Measurements from ENCODE around the gene ZSCAN5A. TPM values are rescaled to one million over a fixed set of nuclear protein-coding genes. Genes with fewer than 3 reads are reported as not detected.

Gene ZSCAN5A
- total and polyA plus RNA-seq, 9 of the 15 experiments (the other 6 are each of a cell fraction or from before 2014, with no cell fraction given): 5.8 to 15.3 (median 11.8) TPM

- ChIA-PET CTCF (ENCODE audit: low intra/inter-chr PET ratio) (no interaction called here), POLR2A (interaction anchor here (0.9 kb wide), 1 partner anchor 10 kb away, joined by 4 read pairs; no protein-coding TSS in a partner anchor)
- Histone ChIP-seq H3K4me3 (no peak overlapping the region), H3K27ac (ENCODE audit: extremely low read depth, low read depth, low read length) (no peak overlapping the region), H3K4me1 (replicated peaks in 1 of 2; ENCODE audit: control insufficient read depth in 2 of 2, insufficient read depth in 2 of 2, low read length in 2 of 2) (peaks cover 3 to 5% of the 10 kb centered on the region in 2 experiments; a peak in 4 of 5 replicates), H4K20me1 (replicated peaks; ENCODE audit: control insufficient read depth, insufficient read depth, low read length) (no peaks in the 10 kb centered on the region), H3K4me2 (ENCODE audit: insufficient read depth, low read length) (no peak overlapping the region), H3K36me3 (ENCODE audit: control insufficient read depth, insufficient read depth, low read length) (no peaks in the 10 kb centered on the region), H3K9me3 (replicated peaks; ENCODE audit: control insufficient read depth, insufficient read depth, low read depth, low read length) (no peaks in the 10 kb centered on the region), H3K27me3 (ENCODE audit: control insufficient read depth in 2 of 2, insufficient read depth in 2 of 2, low read length in 2 of 2) (no peaks in the 10 kb centered on the region; a peak in 2 of 5 replicates), H2AFZ (ENCODE audit: low read depth, low read length) (no peak overlapping the region), H3K79me2 (ENCODE audit: control insufficient read depth, insufficient read depth, low read length) (no peaks in the 10 kb centered on the region), H3K9ac (ENCODE audit: insufficient read depth in 1 of 2, low read depth in 2 of 2, low read length in 2 of 2) (no peak overlapping the region), H3K9me1 (ENCODE audit: control insufficient read depth, insufficient read depth, low read length) (no peaks in the 10 kb centered on the region)
- BruUV-seq (replicated peaks): no TSS peak
- FAIRE-seq (no peak), DNase-seq (ENCODE audit: extremely low read depth in 1 of 4, low spot score in 3 of 4) (no peak), ATAC-seq (no peak)
- in situ Hi-C loops (cut with MboI) (no loop called here), intact Hi-C loops (cut with micrococcal nuclease) (no loop called here)
- TF ChIP-seq ZNF583 (CRISPR knock-in tag; IDR thresholded peaks at IDR 0.05) (no peak), ZNF184 (CRISPR knock-in tag; IDR thresholded peaks at IDR 0.05) (no peak), ZNF589 (CRISPR knock-in tag; IDR thresholded peaks at IDR 0.05; ENCODE audit: low read depth) (no peak), CCNT2 (IDR thresholded peaks at IDR 0.05; ENCODE audit: borderline replicate concordance, extremely low read depth, insufficient read length, low read depth, low read length) (no peak), ZBTB5 (IDR thresholded peaks at IDR 0.05) (no peak), BMI1 (IDR thresholded peaks at IDR 0.05; ENCODE audit: low read length) (no peak), ZNF143 (CRISPR knock-in tag; IDR thresholded peaks at IDR 0.05) (no peak), KHSRP (IDR thresholded peaks at IDR 0.05) (no peak), CEBPB (tag; IDR thresholded peaks at IDR 0.05) (no peak), RBM39 (optimal IDR thresholded peaks at IDR 0.05; ENCODE audit: low read depth, low read length) (no peak), MTF1 (CRISPR knock-in tag; IDR thresholded peaks at IDR 0.05; ENCODE audit: borderline replicate concordance) (no peak), NR0B1 (IDR thresholded peaks at IDR 0.05; ENCODE audit: partially characterized antibody) (no peak)
- TF ChIP-seq, protein P1, sequence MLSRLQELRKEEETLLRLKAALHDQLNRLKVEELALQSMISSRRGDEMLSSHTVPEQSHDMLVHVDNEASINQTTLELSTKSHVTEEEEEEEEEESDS (CRISPR knock-in tag; IDR thresholded peaks at IDR 0.05): no peak
- WGBS (ENCODE audit: insufficient coverage, low coverage, missing lambda C conversion rate): 46% methylated on average over 10 of the region's 10 CpGs
Measured at GRCh38 chr19:56191711-56192110, 122.9 kb downstream of the ZSCAN5A start.

All from K562 (cell line).